HG02610 (cell line): Measurements from ENCODE around the gene TMEM126B.
"Not testable (repeated sequence)": the region's sequence is repeated elsewhere in the genome, so short reads cannot be mapped to it uniquely, and the experiment has no call there.

Experiments
- ATAC-seq: cut with Tn5 transposase; IDR thresholded peaks from one replicate; pipeline ENCODE4 v1.9.1; 2021; ENCODE audit warnings: mild to moderate bottlenecking, moderate library complexity; ENCODE audit not compliant: unreplicated experiment

TMEM126B gene

GRCh38 chr11:85647078-85647477 is 18.7 kb downstream of the TMEM126B start:
- no peak for ATAC-seq

GRCh38 chr11:85647604-85648299 is 19.4 kb downstream of the TMEM126B start, which contains the start of gene TMEM126A:
Gene TMEM126A, plus strand, starts transcription at chr11:85647967. Its CDS starts 2,289 bp downstream, at chr11:85650256.
- ATAC-seq = peak; percentile 100

GRCh38 chr11:85651118-85651517 is 22.7 kb downstream of the TMEM126B start:
- ATAC-seq = no peak

- ATAC-seq = no peak
Observed at GRCh38 chr11:85652786-85653447, 24.5 kb downstream of the TMEM126B start.

DNA sequence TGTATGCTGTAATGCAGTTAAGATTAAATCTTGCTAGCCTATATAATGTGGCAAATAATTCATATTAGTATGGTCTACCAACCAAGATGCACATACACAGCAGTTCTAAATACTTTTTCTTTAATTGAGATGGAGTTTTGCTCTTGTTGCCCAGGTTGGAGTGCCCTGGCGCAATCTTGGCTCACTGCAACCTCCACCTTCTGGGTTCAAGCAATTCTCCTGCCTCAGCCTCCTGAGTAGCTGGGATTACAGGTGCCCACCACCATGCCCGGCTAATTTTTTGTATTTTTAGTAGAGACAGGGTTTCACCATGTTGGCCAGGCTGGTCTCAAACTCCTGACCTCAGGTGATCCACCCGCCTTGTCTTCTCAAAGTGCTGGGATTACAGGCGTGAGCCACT is 25.9 kb downstream of the TMEM126B start:
- not testable (repeated sequence) for ATAC-seq

GRCh38 chr11:85656777-85657176 is 28.4 kb downstream of the TMEM126B start:
- no peak for ATAC-seq

DNA sequence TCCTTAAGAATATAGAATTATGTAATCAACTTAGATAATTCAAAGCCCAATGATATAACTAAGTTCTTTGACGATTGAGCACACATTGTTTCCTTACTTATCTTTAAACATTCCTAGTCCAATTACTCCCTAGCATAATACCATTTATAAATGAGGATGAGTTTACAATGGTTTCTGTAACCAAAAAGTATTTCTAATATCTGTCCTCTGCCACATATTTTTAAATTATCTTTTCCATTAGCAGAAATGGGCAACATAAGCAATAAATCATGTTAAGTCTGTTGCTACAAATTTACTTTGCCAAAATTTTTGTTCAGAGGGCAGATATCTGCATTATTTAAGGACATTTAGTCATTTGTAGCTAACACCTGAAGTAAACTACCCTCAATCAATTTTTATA is 29.8 kb downstream of the TMEM126B start:
- ATAC-seq = no peak

DNA sequence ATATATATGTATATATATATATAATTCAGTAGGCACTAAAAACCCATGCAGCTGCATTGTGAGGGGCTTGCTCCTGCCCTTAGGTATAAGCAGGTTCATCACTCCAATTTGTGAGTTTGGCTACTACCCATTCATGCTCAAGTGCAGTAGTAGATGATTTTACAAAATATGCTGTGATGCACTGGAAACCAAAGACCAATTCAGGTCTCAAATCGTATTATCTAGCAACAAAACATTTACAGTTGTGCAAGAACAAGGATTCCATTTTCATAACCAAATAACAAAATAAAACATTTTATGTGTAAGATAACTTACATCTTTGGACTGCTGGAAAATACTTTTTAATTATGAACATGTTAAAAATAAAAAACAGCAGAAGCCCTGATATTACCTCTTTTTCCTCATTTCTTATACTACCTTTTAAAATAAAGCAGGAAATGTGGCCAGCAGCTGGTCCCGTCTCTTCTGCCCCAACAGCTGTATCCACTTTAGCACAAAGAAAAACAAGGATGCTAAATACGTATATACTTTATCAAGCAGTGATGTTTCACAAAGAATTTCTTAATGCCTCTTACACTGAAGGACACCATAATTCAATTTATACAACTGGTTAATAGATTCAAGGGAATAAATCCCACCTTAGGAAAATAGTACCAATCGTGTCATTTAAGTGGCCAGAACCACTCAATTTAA is 33.7 kb downstream of the TMEM126B start:
- no peak for ATAC-seq

GRCh38 chr11:85663080-85663752 is 34.8 kb downstream of the TMEM126B start:
- ATAC-seq = no peak

DNA sequence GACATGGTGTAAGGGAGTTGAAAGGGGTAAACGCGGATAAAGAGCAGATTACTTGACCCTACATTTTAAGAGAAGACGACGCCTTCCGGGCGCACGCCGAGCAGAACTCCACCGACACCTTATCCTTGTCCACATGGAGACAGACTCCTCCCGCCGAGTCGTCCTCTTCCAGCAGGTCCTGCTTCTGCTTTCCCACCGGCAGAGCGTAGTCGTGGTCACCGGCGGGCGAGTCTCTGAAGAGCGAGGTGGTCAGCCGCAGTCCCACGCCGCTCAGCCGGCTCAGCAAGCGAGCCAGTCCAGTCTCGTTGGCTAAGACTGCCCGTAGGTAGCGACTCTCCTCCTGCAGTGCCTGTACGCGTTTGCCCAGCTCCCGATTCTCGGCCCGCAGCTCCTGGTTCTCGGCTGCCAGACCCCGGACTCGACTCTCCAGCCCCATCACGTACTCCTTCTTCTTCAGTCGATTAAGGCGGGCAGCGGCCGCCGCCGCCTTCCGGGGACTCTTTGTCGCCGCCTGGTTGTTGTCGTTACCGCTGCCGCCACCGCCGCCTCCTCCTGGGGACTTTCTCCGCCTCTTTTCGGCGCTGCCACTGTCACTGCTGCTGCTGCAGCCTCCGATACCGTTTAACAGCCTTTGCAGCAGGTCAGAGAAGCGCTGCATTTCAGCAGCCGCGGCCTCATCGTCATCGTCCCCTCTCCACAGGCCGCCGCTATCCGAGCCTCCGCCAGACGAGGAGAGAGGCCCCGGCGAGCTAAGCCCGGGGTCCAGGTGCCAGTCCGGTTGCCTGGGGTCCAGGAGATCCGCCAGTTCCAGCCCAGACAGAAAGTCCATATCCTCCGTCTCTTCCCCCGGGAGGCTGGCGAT is 35.6 kb downstream of the TMEM126B start:
- peak; percentile 75 for ATAC-seq

GRCh38 chr11:85664615-85665481 is 36.5 kb downstream of the TMEM126B start, which contains the start of gene CREBZF:
Gene CREBZF, minus strand, starts transcription at chr11:85665129. Its CDS starts 254 bp downstream, at chr11:85664875.
- ATAC-seq = peak; percentile 91

GRCh38 chr11:85665733-85666132 is 37.3 kb downstream of the TMEM126B start:
- ATAC-seq = no peak

DNA sequence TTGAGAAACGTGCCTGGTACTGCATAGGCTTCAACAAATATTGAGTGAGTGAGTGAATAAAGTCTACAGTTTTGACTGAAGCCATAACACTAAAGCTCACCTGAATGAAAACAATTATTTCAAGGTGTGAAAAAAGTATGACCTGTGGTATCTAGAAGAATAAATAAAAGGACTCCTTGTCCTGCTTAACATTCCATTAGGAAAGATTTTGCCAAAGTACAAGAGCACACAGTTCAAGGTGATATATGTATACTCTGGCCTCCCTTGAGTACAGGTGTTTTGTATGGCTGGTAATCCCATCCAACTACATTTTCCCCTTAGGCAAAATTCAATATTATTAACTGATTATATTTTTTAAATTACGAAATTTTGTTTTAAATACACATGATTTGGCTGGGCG is 38.3 kb downstream of the TMEM126B start:
- no peak for ATAC-seq

DNA sequence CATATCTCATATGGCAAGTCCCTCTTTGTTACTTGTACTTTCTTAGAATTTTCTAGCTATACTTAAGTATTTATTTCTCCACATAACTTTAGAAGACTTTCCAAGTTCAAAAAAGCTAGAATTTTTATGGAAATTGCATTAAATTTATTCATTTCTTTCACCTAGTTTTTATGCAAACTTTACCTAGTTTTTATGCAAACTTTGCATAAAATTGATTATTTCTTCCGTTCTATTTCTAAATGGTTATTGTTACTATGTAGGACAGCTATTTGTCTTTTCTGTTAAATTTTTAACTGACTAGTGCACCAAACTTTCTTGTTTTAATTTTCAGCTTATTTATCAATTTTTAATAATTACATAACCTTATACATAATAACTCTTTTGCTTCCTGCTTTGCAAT is 39.8 kb downstream of the TMEM126B start:
- ATAC-seq = no peak

DNA sequence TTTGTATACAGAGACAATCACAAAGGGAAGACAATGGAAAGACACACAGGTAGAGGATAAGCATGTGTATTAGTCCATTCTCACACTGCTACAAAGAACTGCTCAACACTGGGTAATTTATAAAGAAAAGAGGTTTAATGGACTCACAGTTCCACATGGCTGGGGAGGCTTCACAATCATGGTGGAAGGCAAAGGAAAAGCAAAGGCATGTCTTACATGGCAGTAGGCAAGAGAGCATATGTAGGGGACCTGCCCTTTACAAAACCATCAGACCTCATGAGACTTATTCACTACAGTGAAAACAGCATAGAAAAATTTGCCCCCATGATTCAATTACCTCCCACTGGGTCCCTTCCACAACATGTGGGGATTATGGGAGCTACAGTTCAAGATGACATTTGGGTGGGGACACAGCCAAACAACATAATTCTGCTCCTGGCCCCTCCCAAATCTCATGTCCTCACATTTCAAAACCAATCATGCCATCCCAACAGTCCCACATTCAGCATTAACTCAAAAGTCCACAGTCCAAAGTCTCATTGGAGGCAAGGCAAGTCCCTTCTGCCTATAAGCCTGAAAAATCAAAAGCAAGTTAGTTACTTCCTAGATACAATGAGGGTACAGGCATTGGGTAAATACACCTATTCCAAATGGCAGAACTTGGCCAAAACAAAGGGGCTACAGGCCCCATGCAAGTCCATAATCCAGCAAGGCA is 42.7 kb downstream of the TMEM126B start:
- ATAC-seq = not testable (repeated sequence)

- ATAC-seq = no peak
Observed at GRCh38 chr11:85672105-85672902, 43.9 kb downstream of the TMEM126B start.

DNA sequence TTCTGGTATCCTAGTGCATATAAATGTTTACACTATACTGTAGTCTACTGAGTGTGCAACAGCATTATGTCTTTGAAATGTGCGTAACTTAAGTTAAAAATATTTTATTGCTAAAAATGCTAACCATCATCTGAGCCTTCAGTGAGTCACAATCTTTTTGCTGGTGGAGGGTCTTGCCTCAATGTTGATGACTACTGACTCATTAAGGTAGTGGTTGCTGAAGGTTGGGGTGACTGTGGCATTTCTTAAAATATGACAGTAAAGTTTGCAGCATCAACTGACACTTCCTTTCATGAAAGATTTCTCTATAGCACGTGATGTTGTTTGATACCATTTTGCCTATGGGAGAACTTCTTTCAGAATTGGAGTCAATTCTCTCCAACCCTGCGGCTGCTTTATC is 45.0 kb downstream of the TMEM126B start:
- ATAC-seq = no peak

- no peak for ATAC-seq
Observed at GRCh38 chr11:85679576-85679975, 51.2 kb downstream of the TMEM126B start.
